SK-N-MC (cell line): ENCODE results near the gene PGPEP1.

Experiments
- EZH2 ChIP-seq: fragments of 200-600 bp; sonication (generic); IDR thresholded peaks from one replicate; pipeline ENCODE4 v1.6.1; 2017; ENCODE audit warnings: antibody characterized with exemption
- FOXP2 ChIP-seq: optimal IDR thresholded peaks from 2 replicates; pipeline ENCODE3; 2011; ENCODE audit warnings: mild to moderate bottlenecking, moderate library complexity; ENCODE audit not compliant: insufficient read depth; ENCODE audit errors: extremely low read length, control extremely low read depth
- POLR2AphosphoS5 ChIP-seq: IDR thresholded peaks from 2 replicates; pipeline ENCODE4 v1.6.1; 2012; ENCODE audit warnings: mild to moderate bottlenecking, low read depth, low read length, borderline replicate concordance

DNA sequence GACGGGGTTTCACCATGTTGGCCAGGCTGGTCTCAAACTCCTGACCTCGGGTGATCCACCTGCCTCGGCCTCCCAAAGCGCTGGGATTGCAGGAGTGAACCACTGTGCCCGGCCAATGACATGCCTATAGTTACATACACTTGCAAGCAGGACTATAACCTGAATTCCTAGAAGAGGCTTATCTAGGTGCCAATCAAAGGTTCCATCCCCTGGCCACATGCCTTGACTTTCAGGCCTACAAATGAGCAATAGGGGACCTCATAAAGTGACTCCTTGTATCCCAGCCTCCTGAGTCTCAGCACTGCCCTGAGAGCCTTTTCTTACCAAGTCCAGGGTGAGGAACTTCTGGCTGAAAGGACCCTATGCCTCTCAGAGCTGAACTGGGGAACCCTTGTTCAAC is 13.6 kb upstream of the PGPEP1 start:
- TF ChIP-seq POLR2AphosphoS5 (no peak), EZH2 (no peak), FOXP2 (no peak)
